Spleen (tissue), 7 donors: ENCODE measurements around the gene LRRC15.

ENCODE experiments used
- POLR2A ChIP-seq, 3 donors: fragments of 450-650 bp; IDR thresholded peaks; one replicate each; pipeline ENCODE4 v1.5.1; 2017; ENCODE audit warnings: antibody characterized with exemption in 3 of 3, mild to moderate bottlenecking in 1 of 3
- POLR2AphosphoS5 ChIP-seq, 3 donors: sonication (generic); formaldehyde crosslinking; IDR thresholded peaks; one replicate each; pipeline ENCODE4 v1.5.1; 2017; ENCODE audit warnings: antibody characterized with exemption in 3 of 3
- TF ChIP-seq, protein P1 (sequence below), 11 experiments: fragments of 200-600 bp in 7 of 11; fragments of 450-650 bp in 4 of 11; sonication (generic) in 4 of 11; IDR thresholded peaks in 8 of 11; conservative IDR thresholded peaks in 3 of 11; 1 replicate in 7 of 11; 2 replicates in 4 of 11; pipeline versions ENCODE4 v1.4.0 to v1.8.0; 2016 to 2021; ENCODE audit warnings: antibody characterized with exemption in 11 of 11, inconsistent platforms in 4 of 11, mild to moderate bottlenecking in 1 of 11
- donor health status: DM: no; HTN: no; CAD: no; lungs with moderate emphysema.
- donor health status: DM: no; HTN: no; CAD: no.
- donor health status: DM: no; HTN: no; CAD: no.

DNA sequence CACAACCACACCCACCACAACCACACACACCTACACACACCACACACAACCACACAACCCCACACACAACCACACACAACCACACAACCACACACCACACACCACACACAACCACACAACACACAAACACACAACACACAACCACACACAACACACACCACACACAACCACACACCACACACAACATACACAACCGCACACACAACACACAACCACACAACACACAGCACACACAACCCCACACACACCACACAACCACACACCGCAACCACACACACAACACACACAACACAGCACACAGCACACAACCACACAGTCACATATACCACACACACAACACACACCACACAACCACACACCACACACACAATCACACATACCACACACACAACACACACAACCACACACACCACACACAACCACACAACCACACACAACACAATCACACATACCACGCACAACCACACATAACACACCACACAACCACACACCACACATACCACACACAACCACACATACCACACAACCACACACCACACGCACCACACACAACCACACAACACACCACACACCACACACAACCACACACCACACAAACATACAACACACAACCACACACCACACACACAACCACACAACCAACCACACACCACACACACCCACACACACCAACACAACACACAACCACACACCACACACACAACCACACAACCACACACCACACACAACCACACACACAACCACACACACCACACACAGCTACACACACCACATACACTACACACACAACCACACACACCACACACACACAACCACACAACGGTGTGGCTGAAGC is 42.1 kb downstream of the LRRC15 start:
- TF ChIP-seq, protein P1, sequence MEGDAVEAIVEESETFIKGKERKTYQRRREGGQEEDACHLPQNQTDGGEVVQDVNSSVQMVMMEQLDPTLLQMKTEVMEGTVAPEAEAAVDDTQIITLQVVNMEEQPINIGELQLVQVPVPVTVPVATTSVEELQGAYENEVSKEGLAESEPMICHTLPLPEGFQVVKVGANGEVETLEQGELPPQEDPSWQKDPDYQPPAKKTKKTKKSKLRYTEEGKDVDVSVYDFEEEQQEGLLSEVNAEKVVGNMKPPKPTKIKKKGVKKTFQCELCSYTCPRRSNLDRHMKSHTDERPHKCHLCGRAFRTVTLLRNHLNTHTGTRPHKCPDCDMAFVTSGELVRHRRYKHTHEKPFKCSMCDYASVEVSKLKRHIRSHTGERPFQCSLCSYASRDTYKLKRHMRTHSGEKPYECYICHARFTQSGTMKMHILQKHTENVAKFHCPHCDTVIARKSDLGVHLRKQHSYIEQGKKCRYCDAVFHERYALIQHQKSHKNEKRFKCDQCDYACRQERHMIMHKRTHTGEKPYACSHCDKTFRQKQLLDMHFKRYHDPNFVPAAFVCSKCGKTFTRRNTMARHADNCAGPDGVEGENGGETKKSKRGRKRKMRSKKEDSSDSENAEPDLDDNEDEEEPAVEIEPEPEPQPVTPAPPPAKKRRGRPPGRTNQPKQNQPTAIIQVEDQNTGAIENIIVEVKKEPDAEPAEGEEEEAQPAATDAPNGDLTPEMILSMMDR (IDR thresholded peaks at IDR 0.05 in 8 of 11, conservative IDR thresholded peaks at IDR 0.05 in 3 of 11): no peak
- TF ChIP-seq POLR2A (IDR thresholded peaks at IDR 0.05) (no peak), POLR2AphosphoS5 (IDR thresholded peaks at IDR 0.05) (no peak)
